Measurements from ENCODE around the gene CTNNBL1.

GRCh38 chr20:37700301-37700700 is 6.5 kb downstream of the CTNNBL1 start:
- TF ChIP-seq SIN3A (IDR thresholded peaks at IDR 0.05; ENCODE audit: borderline replicate concordance, low read depth, low read length) (no peak), MAX (IDR thresholded peaks at IDR 0.05; ENCODE audit: low read depth) (no peak), GABPA (IDR thresholded peaks at IDR 0.05; ENCODE audit: low read depth) (no peak), REST (IDR thresholded peaks at IDR 0.05; ENCODE audit: low read depth, low read length) (no peak), MXI1 (IDR thresholded peaks at IDR 0.05; ENCODE audit: low read depth, low read length) (no peak), CTCF (IDR thresholded peaks at IDR 0.05) (no peak)

Measured in SK-N-SH (cell line).